PC-3 (cell line): ENCODE results near the gene KRTAP4-11.

Experiments used
- EZH2phosphoT487 ChIP-seq: fragments of 300-600 bp; sonication (generic); IDR thresholded peaks from 2 replicates; pipeline ENCODE4 v1.6.1; 2018; ENCODE audit warnings: mild to moderate bottlenecking, antibody characterized with exemption, low read length, borderline replicate concordance
- TF ChIP-seq, protein P1 (sequence below): fragments of 300-600 bp; sonication (generic); conservative IDR thresholded peaks from 2 replicates; pipeline ENCODE4 v1.5.1; 2017; ENCODE audit warnings: antibody characterized with exemption, low read depth, mild to moderate bottlenecking, low read length

DNA sequence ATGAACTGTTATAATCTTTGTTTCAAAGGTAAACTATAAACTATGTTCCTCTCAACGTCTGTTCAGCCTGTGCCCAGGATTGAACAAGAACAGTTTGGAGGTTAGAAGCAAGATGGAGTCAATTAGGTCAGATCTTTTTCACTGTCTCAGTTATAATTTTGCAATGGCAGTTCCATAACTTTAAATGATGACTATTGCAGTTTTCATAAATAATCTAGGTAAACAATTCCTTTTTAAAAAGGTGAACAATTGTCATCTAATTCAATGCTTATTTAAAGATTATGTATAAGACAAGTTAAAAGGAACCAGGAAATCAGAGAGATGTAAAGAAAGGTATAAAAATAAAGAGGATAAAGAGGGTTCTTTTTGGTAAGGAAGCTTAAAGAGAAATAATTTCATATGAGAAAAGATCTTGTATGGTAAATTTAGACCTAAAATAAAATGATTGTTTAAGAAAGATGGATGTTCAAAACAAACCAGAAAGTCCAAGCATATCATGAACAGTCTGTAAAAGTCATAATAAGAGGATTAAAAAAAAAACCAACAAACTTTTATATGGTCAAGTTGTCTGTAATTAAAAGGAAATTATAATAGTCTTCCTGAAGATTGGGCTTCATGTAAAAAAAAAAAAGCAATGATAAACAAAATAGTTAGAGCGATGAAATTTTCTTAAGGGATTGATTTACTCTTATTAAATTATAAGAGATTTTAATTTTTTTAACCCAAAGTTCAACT lies 6.9 kb downstream of the KRTAP4-11 start:
- TF ChIP-seq EZH2phosphoT487: no peak
- TF ChIP-seq, protein P1, sequence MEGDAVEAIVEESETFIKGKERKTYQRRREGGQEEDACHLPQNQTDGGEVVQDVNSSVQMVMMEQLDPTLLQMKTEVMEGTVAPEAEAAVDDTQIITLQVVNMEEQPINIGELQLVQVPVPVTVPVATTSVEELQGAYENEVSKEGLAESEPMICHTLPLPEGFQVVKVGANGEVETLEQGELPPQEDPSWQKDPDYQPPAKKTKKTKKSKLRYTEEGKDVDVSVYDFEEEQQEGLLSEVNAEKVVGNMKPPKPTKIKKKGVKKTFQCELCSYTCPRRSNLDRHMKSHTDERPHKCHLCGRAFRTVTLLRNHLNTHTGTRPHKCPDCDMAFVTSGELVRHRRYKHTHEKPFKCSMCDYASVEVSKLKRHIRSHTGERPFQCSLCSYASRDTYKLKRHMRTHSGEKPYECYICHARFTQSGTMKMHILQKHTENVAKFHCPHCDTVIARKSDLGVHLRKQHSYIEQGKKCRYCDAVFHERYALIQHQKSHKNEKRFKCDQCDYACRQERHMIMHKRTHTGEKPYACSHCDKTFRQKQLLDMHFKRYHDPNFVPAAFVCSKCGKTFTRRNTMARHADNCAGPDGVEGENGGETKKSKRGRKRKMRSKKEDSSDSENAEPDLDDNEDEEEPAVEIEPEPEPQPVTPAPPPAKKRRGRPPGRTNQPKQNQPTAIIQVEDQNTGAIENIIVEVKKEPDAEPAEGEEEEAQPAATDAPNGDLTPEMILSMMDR: no peak
